Fibroblast of upper back skin (primary cell): ENCODE data around the gene CTBP2.
A peak's percentile ranks its signal among the peaks of the same experiment; 100 is the strongest.
"Not testable (repeated sequence)": the region's sequence is repeated elsewhere in the genome, so short reads cannot be mapped to it uniquely, and the experiment has no call there.

Experiments used
- DNase-seq: peaks from one replicate; pipeline ENCODE4 v3.0.0-alpha.2; 2013

Gene CTBP2

GRCh38 chr10:124992462-124993344 lies 167.7 kb downstream of the CTBP2 start:
- peak; percentile 63 for DNase-seq

DNA sequence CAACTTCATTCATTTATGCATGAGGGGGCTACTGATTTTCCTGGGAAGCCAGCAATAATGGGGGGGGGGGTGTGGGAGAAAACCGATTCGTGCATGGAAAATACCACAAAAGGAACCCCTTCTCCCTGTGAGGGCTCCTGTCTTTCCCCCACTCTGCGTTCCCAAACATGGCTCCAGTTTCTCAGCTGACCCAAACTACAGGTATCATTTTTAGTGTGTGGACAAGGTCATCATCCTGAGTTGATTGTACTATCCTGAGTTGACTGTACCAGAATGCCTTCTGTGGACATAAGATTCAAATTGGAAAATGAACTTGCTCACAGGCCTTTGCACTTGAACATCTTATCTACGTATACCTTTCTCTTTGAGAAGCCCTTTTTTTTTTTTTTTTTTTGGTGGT lies 168.5 kb downstream of the CTBP2 start:
- no peak for DNase-seq

DNA sequence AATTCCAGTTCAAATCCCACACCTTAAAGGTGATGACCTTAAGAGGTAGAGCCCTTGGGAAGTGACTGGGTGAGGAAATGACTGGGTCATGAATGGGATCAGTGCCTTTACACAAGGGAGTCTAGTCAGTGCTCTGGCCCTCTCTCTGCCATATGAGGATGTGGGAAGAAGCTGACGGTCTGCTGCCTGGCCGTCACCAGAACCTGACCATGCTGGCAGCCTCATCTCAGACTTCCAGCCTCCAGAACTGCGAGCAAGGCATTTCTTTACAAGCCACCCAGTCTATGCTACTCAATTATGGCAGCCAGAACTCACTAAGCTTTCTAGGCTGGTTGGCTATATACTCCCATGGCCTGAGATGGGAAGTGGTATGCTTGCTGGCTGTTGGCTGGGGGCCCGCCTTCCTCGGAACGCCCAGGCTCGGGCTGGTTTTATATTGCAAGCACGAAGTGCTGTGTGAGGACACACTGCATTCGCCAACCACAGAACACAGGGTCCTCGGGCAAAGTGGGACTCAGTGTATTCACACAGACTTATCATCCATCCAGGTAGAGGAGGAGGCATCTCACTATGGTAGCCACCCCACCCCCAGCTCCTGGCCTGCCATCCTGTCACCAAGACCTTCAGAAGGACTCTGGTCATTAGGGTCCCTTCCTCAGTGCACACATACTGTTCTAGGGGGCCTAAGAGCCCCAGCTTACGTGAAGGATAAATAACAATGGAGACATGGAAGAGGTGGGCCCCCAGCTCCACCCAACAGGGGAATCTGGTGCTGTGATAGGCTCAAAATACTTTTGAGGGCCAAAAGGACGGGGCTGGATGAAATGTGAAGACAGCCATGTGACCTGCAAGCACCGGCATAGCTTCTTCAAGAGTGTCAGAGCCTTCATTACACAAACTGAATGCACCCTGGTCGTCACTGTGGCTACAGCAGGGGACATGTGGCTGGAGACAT lies 169.4 kb downstream of the CTBP2 start:
- no peak for DNase-seq

- no peak for DNase-seq
Observed at GRCh38 chr10:124989526-124989925, 170.8 kb downstream of the CTBP2 start.

GRCh38 chr10:124988753-124989152 lies 171.6 kb downstream of the CTBP2 start:
- not testable (repeated sequence) for DNase-seq

DNA sequence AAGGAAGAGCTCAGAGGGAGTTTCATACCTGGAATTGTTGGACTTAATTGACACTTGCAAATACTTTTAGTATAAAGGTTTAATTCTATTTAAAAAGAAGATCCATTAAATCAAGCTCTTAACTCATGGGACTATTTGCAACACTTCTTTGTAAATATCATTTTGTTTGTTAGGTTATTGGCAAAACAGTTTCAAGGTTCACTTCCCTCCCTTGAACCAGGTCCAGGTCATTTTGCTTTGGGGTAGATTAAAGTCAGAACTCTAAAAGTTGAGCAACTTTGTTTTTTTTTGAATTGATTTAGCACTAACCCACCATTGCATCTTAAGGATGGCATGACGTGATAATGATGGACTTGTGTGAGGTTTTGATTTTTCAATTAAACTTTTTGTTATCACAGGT lies 172.6 kb downstream of the CTBP2 start:
- no peak for DNase-seq

GRCh38 chr10:124985162-124985561 lies 175.2 kb downstream of the CTBP2 start:
- DNase-seq, result no peak

DNA sequence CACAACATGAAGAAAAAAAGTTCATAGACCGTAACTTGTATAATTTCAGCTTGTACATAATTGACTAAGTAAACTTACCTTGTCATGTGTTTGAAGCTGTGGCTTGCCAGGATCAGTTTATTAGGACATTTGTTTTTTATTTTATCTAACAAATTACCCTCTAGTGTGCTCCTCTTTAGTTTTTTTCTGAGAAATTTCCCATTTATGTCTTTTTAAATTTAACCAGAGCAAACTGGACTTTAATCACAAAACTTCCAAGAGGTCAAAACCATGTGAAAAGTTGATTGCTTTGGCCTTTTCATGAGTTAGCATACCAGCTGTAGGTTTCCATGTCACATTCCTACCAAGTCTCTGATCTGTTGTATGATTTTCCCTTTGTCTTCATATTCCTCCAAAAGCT lies 176.0 kb downstream of the CTBP2 start:
- DNase-seq, result no peak

GRCh38 chr10:124983321-124983720 lies 177.0 kb downstream of the CTBP2 start:
- no peak for DNase-seq

- DNase-seq, result no peak
Observed at GRCh38 chr10:124978376-124978725, 182.0 kb downstream of the CTBP2 start.

DNA sequence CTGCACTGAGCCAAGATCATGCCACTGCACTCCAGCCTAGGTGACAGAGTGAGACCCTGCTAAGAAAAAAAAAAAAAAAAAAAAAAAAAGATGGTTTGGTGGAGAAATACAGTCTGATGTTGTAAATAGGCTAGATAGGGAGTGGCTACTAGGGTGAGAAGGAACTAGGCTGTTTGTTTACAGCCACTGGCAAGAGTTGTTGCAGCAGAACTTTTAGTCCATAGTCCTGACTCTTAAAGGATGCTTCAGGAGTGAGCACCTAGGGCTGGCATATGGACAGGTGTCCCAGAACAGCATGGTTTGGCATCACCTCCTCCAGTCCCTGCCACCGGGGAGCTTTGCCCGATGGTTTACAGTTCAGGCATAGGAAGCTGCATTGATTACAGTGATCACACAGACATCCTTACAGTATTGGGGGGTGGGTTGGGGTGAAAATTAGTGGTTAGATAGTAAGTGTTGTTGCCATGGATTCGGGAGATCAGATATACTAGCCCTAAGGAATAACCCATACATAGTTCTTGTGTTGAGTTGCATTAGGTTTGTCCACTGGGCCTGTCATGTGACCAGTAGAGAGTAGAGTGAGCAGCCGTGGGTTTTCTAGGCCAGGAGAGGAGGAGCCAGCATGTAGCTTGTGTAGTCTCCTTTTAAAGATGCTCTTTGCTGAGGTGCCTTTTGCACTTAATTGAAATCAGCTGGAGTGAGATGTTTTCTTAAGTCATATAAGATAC lies 182.6 kb downstream of the CTBP2 start:
- DNase-seq, result no peak

DNA sequence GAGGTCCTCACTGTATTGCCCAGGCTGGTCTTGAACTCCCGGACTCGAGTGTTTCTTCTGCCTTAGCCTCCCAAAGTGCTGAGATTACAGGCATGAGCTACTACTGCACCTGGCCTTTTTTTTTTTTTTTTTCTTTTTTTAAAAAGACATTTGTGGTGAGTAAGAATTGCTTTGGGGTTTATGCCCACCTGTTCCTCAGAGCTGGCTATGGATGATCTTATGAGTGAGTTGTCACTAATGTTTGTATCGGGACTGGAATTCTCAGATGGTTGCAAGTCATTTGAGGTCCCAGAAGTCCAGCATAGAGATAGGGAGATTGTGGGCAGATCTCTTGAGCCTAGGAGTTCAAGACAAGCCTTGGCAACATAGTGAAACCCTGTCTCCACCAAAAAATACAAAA lies 183.2 kb downstream of the CTBP2 start:
- DNase-seq, result no peak

- no peak for DNase-seq
Observed at GRCh38 chr10:124975977-124976514, 184.3 kb downstream of the CTBP2 start.

DNA sequence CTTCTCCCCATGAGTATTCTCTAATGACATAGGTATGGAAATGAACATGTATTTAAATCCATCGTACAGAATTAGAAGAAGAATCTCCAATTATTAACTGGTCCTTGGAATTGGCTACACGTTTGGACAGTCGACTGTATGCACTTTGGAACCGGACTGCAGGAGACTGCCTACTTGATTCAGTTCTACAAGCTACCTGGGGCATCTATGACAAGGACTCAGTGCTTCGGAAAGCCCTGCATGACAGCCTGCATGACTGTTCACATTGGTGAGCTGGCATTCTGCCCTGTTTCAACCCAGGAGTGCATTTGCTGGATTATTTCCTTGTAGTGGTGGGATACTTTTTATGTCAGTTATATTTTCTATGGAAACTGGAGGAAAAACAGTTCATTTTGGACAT lies 186.2 kb downstream of the CTBP2 start:
- no peak for DNase-seq

DNA sequence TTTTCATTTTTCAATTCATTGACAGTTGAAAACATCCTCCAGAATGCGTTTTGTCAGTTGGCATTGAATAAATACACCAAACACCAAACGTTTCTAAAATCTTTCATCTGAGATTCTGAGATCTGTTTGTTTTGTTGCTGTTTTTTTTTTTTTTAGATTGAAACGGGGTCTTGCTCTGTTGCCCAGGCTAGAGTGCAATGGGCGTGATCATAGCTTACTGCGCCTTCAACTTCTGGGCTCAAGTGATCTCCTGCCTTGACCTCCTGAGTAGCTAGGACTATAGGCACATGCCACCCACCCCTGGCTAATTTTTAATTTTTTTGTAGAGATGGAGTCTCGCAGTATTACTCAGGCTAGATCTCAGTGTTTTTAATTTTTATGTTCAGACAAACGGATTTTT lies 187.7 kb downstream of the CTBP2 start:
- no peak for DNase-seq

GRCh38 chr10:124971276-124971675 lies 189.1 kb downstream of the CTBP2 start:
- DNase-seq, result no peak

DNA sequence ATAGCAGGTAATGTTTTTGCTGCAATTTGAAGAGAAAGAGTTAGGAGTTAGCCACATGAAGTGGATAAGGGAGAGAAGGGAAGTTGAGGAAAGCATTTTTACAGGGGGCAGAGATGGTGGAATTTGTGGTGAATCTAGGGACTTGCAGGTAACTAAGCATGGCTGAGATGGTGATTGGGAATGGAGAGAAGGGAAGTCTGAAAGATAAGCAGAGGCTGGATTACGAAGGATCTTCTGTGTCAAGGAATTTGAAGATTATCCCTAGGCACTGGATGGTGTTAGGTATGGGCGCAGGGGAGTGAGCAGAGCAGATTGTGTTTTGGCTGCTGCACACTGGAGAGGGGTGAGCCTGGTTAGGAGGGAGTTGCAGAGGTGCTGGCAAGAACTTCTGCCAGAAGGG lies 193.1 kb downstream of the CTBP2 start:
- no peak for DNase-seq

DNA sequence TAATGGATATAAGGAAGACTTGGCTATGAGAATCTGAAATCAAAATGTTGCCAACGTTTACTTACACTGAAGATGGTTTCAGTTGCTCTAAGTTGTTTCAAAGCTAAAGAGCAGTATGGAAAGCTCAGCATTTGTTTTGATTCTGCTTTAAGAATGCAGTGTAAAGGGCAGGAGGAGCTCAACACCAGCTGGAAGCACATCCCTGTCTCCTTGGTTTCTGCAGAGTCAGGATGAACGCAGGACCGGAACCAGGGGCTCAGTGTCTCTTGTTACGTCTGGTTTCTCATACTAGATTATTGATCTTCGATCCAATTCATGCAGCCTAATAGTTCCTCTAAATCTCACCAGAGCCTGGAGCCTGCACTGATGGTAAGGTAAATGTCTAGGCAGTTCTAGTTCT lies 194.4 kb downstream of the CTBP2 start:
- DNase-seq, result no peak

DNA sequence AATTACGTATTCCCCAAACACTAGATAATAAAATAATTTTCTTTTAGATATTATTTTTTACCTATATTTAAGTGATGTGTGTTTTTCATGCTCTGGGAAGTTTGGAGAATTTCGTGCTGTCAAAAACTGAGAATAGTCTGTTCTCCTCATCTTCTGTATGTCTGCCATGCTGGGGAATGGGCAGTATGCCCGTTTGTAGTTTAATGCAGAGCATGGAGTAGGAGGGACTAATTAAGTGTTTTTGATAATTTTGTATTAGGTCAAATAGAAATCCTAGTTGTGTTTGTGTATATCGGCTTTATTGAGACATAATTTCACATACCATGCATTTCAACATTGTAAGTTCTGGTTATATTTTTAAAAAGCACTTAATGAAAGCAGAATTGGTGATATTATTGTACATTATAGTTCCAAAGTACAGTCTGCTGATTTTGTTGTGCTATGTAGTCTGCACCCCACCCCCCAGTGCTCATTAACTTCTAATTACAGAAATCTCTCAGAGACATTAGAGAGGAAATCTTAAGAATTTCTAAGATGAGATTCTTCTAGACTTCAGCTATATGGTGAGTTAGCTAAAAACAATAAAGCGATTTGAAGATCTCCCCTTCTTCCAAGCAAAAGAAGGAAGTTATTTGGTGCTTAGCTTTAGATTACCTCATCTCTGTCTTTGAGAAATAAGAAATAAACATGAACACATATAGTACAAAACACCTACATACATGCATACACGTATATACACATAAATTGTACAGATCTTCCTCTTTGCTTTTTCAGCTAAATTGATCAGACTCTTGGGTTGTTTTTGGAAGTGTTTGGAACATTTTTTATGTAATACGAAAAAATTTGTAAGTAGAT lies 196.3 kb downstream of the CTBP2 start:
- no peak for DNase-seq

DNA sequence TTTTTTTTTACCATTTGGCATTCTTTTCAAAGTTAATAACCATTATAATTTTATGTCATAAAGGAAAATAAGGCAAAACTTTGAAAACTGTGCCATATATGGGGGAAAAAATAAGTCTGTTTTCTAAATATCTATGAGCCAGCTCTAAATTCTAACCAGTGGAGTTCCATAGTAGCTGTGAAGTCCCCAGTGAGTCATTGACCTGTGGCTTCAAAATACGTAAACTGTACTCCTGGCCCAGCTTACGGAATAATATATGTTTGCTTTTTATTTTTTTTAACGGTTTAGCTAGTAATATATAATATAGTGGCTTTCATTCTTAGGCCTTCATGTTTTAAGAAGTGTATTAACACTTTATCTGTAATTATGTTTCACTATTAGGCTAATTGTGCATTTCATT lies 197.9 kb downstream of the CTBP2 start:
- no peak for DNase-seq

GRCh38 chr10:124961248-124961570 lies 199.2 kb downstream of the CTBP2 start:
- no peak for DNase-seq

GRCh38 chr10:124959564-124959963 lies 200.8 kb downstream of the CTBP2 start:
- DNase-seq, result no peak
